ENCODE data around the gene PLSCR2.

- TF ChIP-seq MAX (IDR thresholded peaks at IDR 0.05) = no peak
- no peak for TF ChIP-seq TCF12 (IDR thresholded peaks at IDR 0.05; ENCODE audit: low read depth)
These were observed 79.2 kb downstream of the PLSCR2 start for GRCh38 chr3:146390006-146390772.
